ENCODE measurements around the gene HSPA5.
"Not testable (repeated sequence)": the region's sequence is repeated elsewhere in the genome, so short reads cannot be mapped to it uniquely, and the experiment has no call there.

Gene HSPA5

GRCh38 chr9:125218621-125219020 lies 22.5 kb downstream of the HSPA5 start:
- peaks cover 10% of the 10 kb centered on the region; the same call in 1 of the 2 replicates for H3K36me3 ChIP-seq (ENCODE audit: insufficient read depth, low read length)
- no peak overlapping the region for H3K9ac ChIP-seq (ENCODE audit: insufficient read length)
- DNase-seq (ENCODE audit: low read depth, low spot score): no peak
- H3K9me3 ChIP-seq (ENCODE audit: low read depth, low read length): no peaks in the 10 kb centered on the region
- TF ChIP-seq FOXP2 (optimal IDR thresholded peaks at IDR 0.05; ENCODE audit: control extremely low read depth, extremely low read length, insufficient read depth): no peak
- TF ChIP-seq EZH2 (IDR thresholded peaks at IDR 0.05): no peak
- no peak for TF ChIP-seq POLR2AphosphoS5 (IDR thresholded peaks at IDR 0.05; ENCODE audit: borderline replicate concordance, low read depth, low read length)
- no peak overlapping the region for H3K4me3 ChIP-seq
- no peak overlapping the region for H3K27ac ChIP-seq

DNA sequence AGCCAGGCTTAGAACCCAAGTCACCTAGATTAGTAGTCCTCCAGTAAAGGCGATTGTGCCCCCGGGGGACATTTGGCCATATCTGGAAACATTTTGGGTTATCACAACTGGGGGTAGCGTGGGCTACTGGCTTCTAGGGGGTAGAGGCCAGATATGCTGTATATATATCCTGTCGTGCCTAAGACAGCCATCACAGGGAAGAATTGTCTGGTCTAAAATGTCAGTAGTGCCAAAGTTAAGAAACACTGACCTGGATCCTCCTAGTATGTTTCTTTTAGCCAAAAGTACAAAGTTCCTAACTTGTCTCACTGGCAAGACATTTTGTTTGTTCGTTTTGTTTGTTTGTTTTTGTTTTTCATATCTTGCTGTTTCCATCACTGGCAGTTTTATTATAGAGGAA lies 27.0 kb downstream of the HSPA5 start:
- Histone ChIP-seq H3K9ac (ENCODE audit: insufficient read length) (no peak overlapping the region), H3K9me3 (ENCODE audit: low read depth, low read length) (no peaks in the 10 kb centered on the region), H3K4me3 (no peak overlapping the region), H3K36me3 (ENCODE audit: insufficient read depth, low read length) (peaks cover 6% of the 10 kb centered on the region), H3K27ac (no peak overlapping the region)
- TF ChIP-seq FOXP2 (optimal IDR thresholded peaks at IDR 0.05; ENCODE audit: control extremely low read depth, extremely low read length, insufficient read depth) (no peak), EZH2 (IDR thresholded peaks at IDR 0.05) (no peak), POLR2AphosphoS5 (IDR thresholded peaks at IDR 0.05; ENCODE audit: borderline replicate concordance, low read depth, low read length) (no peak)
- no peak for DNase-seq (ENCODE audit: low read depth, low spot score)

- H3K36me3 ChIP-seq (ENCODE audit: insufficient read depth, low read length): peaks cover 17% of the 10 kb centered on the region
- no peaks in the 10 kb centered on the region for H3K9me3 ChIP-seq (ENCODE audit: low read depth, low read length)
- no peak for DNase-seq (ENCODE audit: low read depth, low spot score)
- no peak for TF ChIP-seq FOXP2 (optimal IDR thresholded peaks at IDR 0.05; ENCODE audit: control extremely low read depth, extremely low read length, insufficient read depth)
- TF ChIP-seq POLR2AphosphoS5 (IDR thresholded peaks at IDR 0.05; ENCODE audit: borderline replicate concordance, low read depth, low read length): no peak
- TF ChIP-seq EZH2 (IDR thresholded peaks at IDR 0.05): no peak
- H3K4me3 ChIP-seq: no peak overlapping the region
- H3K9ac ChIP-seq (ENCODE audit: insufficient read length): no peak overlapping the region
- H3K27ac ChIP-seq: no peak overlapping the region
Measured at GRCh38 chr9:125204477-125204876, 36.7 kb downstream of the HSPA5 start.

GRCh38 chr9:125202846-125203618 lies 38.1 kb downstream of the HSPA5 start:
- H3K4me3 ChIP-seq: no peak overlapping the region
- no peak overlapping the region for H3K27ac ChIP-seq
- TF ChIP-seq FOXP2 (optimal IDR thresholded peaks at IDR 0.05; ENCODE audit: control extremely low read depth, extremely low read length, insufficient read depth): no peak
- TF ChIP-seq POLR2AphosphoS5 (IDR thresholded peaks at IDR 0.05; ENCODE audit: borderline replicate concordance, low read depth, low read length): no peak
- TF ChIP-seq EZH2 (IDR thresholded peaks at IDR 0.05): no peak
- no peak for DNase-seq (ENCODE audit: low read depth, low spot score)
- H3K36me3 ChIP-seq (ENCODE audit: insufficient read depth, low read length): peaks cover 17% of the 10 kb centered on the region
- no peaks in the 10 kb centered on the region for H3K9me3 ChIP-seq (ENCODE audit: low read depth, low read length)
- no peak overlapping the region for H3K9ac ChIP-seq (ENCODE audit: insufficient read length)

GRCh38 chr9:125200216-125201047 lies 40.7 kb downstream of the HSPA5 start, which contains the start of gene RABEPK:
TSS of gene RABEPK (plus strand) at chr9:125200542. CDS start at chr9:125203014, 2,472 bp downstream.
- H3K9ac ChIP-seq (ENCODE audit: insufficient read length): peak within 1 kb of the TSS; percentile 52
- no peak for TF ChIP-seq EZH2 (IDR thresholded peaks at IDR 0.05)
- TF ChIP-seq POLR2AphosphoS5 (IDR thresholded peaks at IDR 0.05; ENCODE audit: borderline replicate concordance, low read depth, low read length): peak; percentile 94
- peak within 1 kb of the TSS; percentile 90 for H3K4me3 ChIP-seq
- peaks cover 8% of the 10 kb centered on the region for H3K36me3 ChIP-seq (ENCODE audit: insufficient read depth, low read length)
- no peaks in the 10 kb centered on the region for H3K9me3 ChIP-seq (ENCODE audit: low read depth, low read length)
- H3K27ac ChIP-seq: peak within 1 kb of the TSS; percentile 54; the same call in 1 of the 2 replicates
- no peak for DNase-seq (ENCODE audit: low read depth, low spot score)

GRCh38 chr9:125195591-125195990 lies 45.6 kb downstream of the HSPA5 start:
- not testable (repeated sequence) for H3K9ac ChIP-seq (ENCODE audit: insufficient read length); H3K36me3 ChIP-seq (ENCODE audit: insufficient read depth, low read length); DNase-seq (ENCODE audit: low read depth, low spot score); H3K27ac ChIP-seq; H3K4me3 ChIP-seq; H3K9me3 ChIP-seq (ENCODE audit: low read depth, low read length)

DNA sequence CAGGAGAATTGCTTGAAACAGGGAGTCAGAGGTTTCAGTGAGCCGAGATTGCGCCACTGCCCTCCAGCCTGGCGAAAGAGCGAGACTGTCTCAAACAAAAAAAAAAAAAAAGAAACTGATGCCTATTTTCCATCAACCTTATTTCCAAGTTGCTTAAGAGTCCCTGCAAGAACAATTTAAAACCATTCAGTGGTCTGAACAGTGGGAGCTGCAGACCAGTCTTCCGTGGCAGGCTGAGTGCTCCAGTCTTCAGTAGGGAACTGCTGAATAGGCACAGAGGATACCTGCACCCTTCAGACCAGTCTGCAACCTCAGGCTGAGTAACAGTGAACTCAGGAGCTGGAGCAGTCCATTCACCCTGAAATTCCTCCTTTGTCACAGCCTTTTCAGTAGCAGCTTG lies 46.7 kb downstream of the HSPA5 start:
- H3K27ac ChIP-seq; DNase-seq (ENCODE audit: low read depth, low spot score); H3K9ac ChIP-seq (ENCODE audit: insufficient read length); H3K9me3 ChIP-seq (ENCODE audit: low read depth, low read length); H3K36me3 ChIP-seq (ENCODE audit: insufficient read depth, low read length); H3K4me3 ChIP-seq: not testable (repeated sequence)

DNA sequence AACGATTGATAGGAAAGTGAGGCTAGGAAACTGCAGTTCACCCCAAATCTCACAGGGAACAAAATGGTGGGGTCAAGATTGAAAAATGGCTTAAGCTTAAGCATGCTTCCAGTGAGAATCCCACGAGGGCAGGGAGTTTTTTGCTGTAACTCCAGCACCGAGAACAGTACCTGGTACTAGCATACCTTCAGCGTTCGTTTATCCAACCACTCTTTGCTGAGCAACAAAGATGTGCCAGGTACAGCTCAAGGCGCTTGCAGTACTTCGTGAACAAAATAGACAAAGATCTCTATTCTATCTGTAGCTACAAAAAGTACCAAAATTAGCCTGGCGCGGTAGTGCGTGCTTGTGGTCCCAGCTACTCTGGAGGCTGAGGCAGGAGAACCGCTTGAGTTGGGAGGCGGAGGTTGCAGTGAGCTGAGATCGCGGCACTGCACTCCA lies 50.8 kb downstream of the HSPA5 start:
- H3K9ac ChIP-seq (ENCODE audit: insufficient read length): peak overlapping the region; percentile 96
- DNase-seq (ENCODE audit: low read depth, low spot score): no peak
- H3K27ac ChIP-seq: peak overlapping the region; percentile 89
- TF ChIP-seq POLR2AphosphoS5 (IDR thresholded peaks at IDR 0.05; ENCODE audit: borderline replicate concordance, low read depth, low read length) (no peak), FOXP2 (optimal IDR thresholded peaks at IDR 0.05; ENCODE audit: control extremely low read depth, extremely low read length, insufficient read depth) (no peak), EZH2 (IDR thresholded peaks at IDR 0.05) (no peak)
- no peaks in the 10 kb centered on the region for H3K36me3 ChIP-seq (ENCODE audit: insufficient read depth, low read length)
- no peaks in the 10 kb centered on the region for H3K9me3 ChIP-seq (ENCODE audit: low read depth, low read length)
- peak overlapping the region; percentile 89 for H3K4me3 ChIP-seq

Measured in SK-N-MC (cell line).